ENCODE results near the gene SIMC1.

SIMC1 gene

DNA sequence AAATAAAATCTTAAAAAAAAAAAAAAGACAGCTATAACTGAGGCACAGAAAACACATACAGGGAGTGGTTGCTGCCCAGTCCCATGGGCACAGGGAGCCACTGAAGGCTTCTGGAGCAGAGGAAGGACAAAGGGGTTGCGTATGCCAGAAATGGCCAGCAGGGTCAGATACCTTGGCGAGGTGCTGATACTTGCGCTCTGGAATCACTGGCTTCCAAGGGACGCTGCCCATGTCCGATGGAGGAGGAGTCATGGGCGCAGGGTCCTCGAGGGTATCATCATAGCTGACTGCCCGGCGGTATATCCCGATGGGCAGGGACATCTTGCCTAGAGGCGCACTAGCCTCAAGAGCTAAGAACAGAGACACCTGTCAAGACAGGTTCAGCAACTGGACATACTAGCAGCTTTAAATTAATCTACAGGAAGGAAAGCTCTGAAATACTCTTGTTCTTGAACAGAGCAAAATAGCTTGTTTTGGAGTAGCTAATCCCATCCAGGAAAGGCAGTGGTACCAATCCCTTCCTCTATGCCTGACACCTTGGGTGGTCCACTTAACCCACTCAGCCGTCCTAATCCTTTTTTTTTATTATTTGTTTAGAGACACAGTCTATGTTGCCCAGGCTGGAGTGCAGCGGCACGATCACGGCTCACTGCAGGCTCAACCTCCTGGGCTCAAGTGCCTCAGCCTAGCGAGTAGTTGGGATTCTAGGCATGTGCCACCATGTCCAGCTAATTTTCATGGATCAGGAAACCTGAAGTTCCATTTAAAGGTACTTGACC lies 117.4 kb downstream of the SIMC1 start:
- no peaks in the 10 kb centered on the region for H3K9me3 ChIP-seq (ENCODE audit: insufficient read depth, low read length)
- no peak for DNase-seq (ENCODE audit: low read depth, low spot score)
- H3K36me3 ChIP-seq (ENCODE audit: insufficient read depth, insufficient read length, low read length), result peaks cover 81% of the 10 kb centered on the region
- no peak overlapping the region for H3K4me3 ChIP-seq (ENCODE audit: insufficient read length, low read depth)
- peaks cover 3% of the 10 kb centered on the region for H3K4me1 ChIP-seq (ENCODE audit: insufficient read depth, insufficient read length)
- H3K27me3 ChIP-seq (ENCODE audit: insufficient read depth, insufficient read length), result no peaks in the 10 kb centered on the region
- no peak overlapping the region for H3K9ac ChIP-seq (ENCODE audit: insufficient read length, low read depth)
- TF ChIP-seq ZNF274 (IDR thresholded peaks at IDR 0.05; ENCODE audit: low read depth, low read length) (no peak), SUZ12 (IDR thresholded peaks at IDR 0.05; ENCODE audit: extremely low read depth, insufficient read depth, insufficient read length) (no peak), YY1 (IDR thresholded peaks at IDR 0.05; ENCODE audit: insufficient read depth, insufficient read length) (no peak)

- TF ChIP-seq SUZ12 (IDR thresholded peaks at IDR 0.05; ENCODE audit: extremely low read depth, insufficient read depth, insufficient read length) (no peak), YY1 (IDR thresholded peaks at IDR 0.05; ENCODE audit: insufficient read depth, insufficient read length) (no peak), ZNF274 (IDR thresholded peaks at IDR 0.05; ENCODE audit: low read depth, low read length) (no peak)
- Histone ChIP-seq H3K36me3 (ENCODE audit: insufficient read depth, insufficient read length, low read length) (peaks cover 77% of the 10 kb centered on the region), H3K4me1 (ENCODE audit: insufficient read depth, insufficient read length) (peaks cover 3% of the 10 kb centered on the region), H3K9ac (ENCODE audit: insufficient read length, low read depth) (no peak overlapping the region), H3K4me3 (ENCODE audit: insufficient read length, low read depth) (no peak overlapping the region), H3K27me3 (ENCODE audit: insufficient read depth, insufficient read length) (no peaks in the 10 kb centered on the region), H3K9me3 (ENCODE audit: insufficient read depth, low read length) (no peaks in the 10 kb centered on the region)
- no peak for DNase-seq (ENCODE audit: low read depth, low spot score)
These were observed 117.9 kb downstream of the SIMC1 start for GRCh38 chr5:176356179-176356566.

- Histone ChIP-seq H3K4me3 (ENCODE audit: insufficient read length, low read depth) (no peak overlapping the region), H3K9ac (ENCODE audit: insufficient read length, low read depth) (no peak overlapping the region), H3K36me3 (ENCODE audit: insufficient read depth, insufficient read length, low read length) (peaks cover 44% of the 10 kb centered on the region), H3K9me3 (ENCODE audit: insufficient read depth, low read length) (no peaks in the 10 kb centered on the region), H3K27me3 (ENCODE audit: insufficient read depth, insufficient read length) (peaks cover 28% of the 10 kb centered on the region), H3K4me1 (ENCODE audit: insufficient read depth, insufficient read length) (peaks cover 3% of the 10 kb centered on the region)
- TF ChIP-seq YY1 (IDR thresholded peaks at IDR 0.05; ENCODE audit: insufficient read depth, insufficient read length) (no peak), ZNF274 (IDR thresholded peaks at IDR 0.05; ENCODE audit: low read depth, low read length) (no peak), SUZ12 (IDR thresholded peaks at IDR 0.05; ENCODE audit: extremely low read depth, insufficient read depth, insufficient read length) (no peak)
- no peak for DNase-seq (ENCODE audit: low read depth, low spot score)
These were observed 121.4 kb downstream of the SIMC1 start for GRCh38 chr5:176359658-176360057.

DNA sequence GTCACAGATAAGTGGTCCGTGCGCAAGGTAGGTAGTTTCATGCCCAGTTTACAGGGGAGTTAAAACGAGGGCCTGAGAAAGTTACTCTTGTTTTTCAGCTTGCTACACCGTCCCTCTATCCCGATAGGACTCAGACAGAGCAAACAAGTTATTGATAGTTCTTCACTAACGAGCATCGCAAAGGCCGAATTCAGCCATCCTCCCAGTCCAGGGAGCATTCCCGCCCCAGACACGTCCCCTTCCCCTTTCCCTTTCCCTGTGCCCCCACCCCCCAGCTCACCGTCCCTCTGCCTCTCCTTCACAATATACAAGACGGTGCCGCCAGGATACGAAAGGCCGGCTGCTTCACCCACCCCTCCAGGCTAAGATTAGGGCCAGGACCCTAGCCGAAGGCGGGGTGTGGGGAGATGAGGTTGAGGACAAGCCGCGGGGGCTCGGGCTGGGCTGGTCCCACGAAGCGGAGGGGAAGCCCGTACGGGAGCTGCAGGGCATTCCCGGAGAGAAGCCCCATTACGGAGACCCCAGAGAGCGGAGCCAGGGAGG lies 122.7 kb downstream of the SIMC1 start:
- peaks cover 41% of the 10 kb centered on the region for H3K27me3 ChIP-seq (ENCODE audit: insufficient read depth, insufficient read length)
- H3K4me1 ChIP-seq (ENCODE audit: insufficient read depth, insufficient read length), result peaks cover 6% of the 10 kb centered on the region
- H3K36me3 ChIP-seq (ENCODE audit: insufficient read depth, insufficient read length, low read length), result peaks cover 30% of the 10 kb centered on the region
- no peaks in the 10 kb centered on the region for H3K9me3 ChIP-seq (ENCODE audit: insufficient read depth, low read length)
- H3K4me3 ChIP-seq (ENCODE audit: insufficient read length, low read depth), result peak overlapping the region; percentile 90
- DNase-seq (ENCODE audit: low read depth, low spot score), result no peak
- peak overlapping the region; percentile 93 for H3K9ac ChIP-seq (ENCODE audit: insufficient read length, low read depth)
- TF ChIP-seq ZNF274 (IDR thresholded peaks at IDR 0.05; ENCODE audit: low read depth, low read length), result no peak
- TF ChIP-seq SUZ12 (IDR thresholded peaks at IDR 0.05; ENCODE audit: extremely low read depth, insufficient read depth, insufficient read length), result no peak
- TF ChIP-seq YY1 (IDR thresholded peaks at IDR 0.05; ENCODE audit: insufficient read depth, insufficient read length), result no peak

GRCh38 chr5:176361437-176362232 lies 123.4 kb downstream of the SIMC1 start, which contains the start of gene KIAA1191:
TSS of gene KIAA1191 (minus strand) at chr5:176361764. CDS start at chr5:176359508, 2,256 bp downstream.
- peaks cover 48% of the 10 kb centered on the region for H3K27me3 ChIP-seq (ENCODE audit: insufficient read depth, insufficient read length)
- no peaks in the 10 kb centered on the region for H3K9me3 ChIP-seq (ENCODE audit: insufficient read depth, low read length)
- H3K4me1 ChIP-seq (ENCODE audit: insufficient read depth, insufficient read length), result peaks cover 6% of the 10 kb centered on the region
- DNase-seq (ENCODE audit: low read depth, low spot score), result peak; percentile 66
- H3K9ac ChIP-seq (ENCODE audit: insufficient read length, low read depth), result peak within 1 kb of the TSS; percentile 93
- H3K4me3 ChIP-seq (ENCODE audit: insufficient read length, low read depth), result peak within 1 kb of the TSS; percentile 90
- peaks cover 27% of the 10 kb centered on the region for H3K36me3 ChIP-seq (ENCODE audit: insufficient read depth, insufficient read length, low read length)
- TF ChIP-seq YY1 (IDR thresholded peaks at IDR 0.05; ENCODE audit: insufficient read depth, insufficient read length) (no peak), ZNF274 (IDR thresholded peaks at IDR 0.05; ENCODE audit: low read depth, low read length) (no peak), SUZ12 (IDR thresholded peaks at IDR 0.05; ENCODE audit: extremely low read depth, insufficient read depth, insufficient read length) (no peak)

DNA sequence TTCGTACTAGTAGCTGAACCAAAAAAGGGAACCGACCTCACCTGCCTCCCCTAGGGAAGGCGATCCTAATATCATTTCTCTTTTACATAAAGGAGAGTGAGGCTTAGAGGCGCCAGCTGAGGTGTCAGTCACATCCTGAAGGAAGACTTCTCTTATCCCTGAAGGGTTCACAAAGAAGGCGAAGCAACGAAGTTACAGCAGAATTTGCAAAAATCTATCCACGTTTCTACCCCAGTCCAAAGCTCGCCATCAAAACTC lies 123.9 kb downstream of the SIMC1 start:
- Histone ChIP-seq H3K27me3 (ENCODE audit: insufficient read depth, insufficient read length) (peaks cover 50% of the 10 kb centered on the region), H3K4me3 (ENCODE audit: insufficient read length, low read depth) (peak overlapping the region; percentile 90), H3K9me3 (ENCODE audit: insufficient read depth, low read length) (no peaks in the 10 kb centered on the region), H3K4me1 (ENCODE audit: insufficient read depth, insufficient read length) (peaks cover 6% of the 10 kb centered on the region), H3K36me3 (ENCODE audit: insufficient read depth, insufficient read length, low read length) (peaks cover 26% of the 10 kb centered on the region), H3K9ac (ENCODE audit: insufficient read length, low read depth) (peak overlapping the region; percentile 36)
- DNase-seq (ENCODE audit: low read depth, low spot score), result no peak
- TF ChIP-seq YY1 (IDR thresholded peaks at IDR 0.05; ENCODE audit: insufficient read depth, insufficient read length) (no peak), SUZ12 (IDR thresholded peaks at IDR 0.05; ENCODE audit: extremely low read depth, insufficient read depth, insufficient read length) (no peak), ZNF274 (IDR thresholded peaks at IDR 0.05; ENCODE audit: low read depth, low read length) (no peak)

All from NT2/D1 (cell line).